Esophagus squamous epithelium (tissue), 5 donors: ENCODE measurements around the gene PRKG1. TPM values are rescaled to one million over a fixed set of nuclear protein-coding genes. Genes with fewer than 3 reads are reported as not detected.

Source experiments
- DNase-seq: peaks from one replicate; lab custom pipeline; 2025; lab: John Stamatoyannopoulos, UW
- H3K27ac ChIP-seq, 4 donors: fragments of 200-600 bp; sonication (generic); one replicate each; pipeline ENCODE4 v1.5.1; 2016 to 2019; ENCODE audit warnings: mild to moderate bottlenecking in 1 of 4
- H3K27me3 ChIP-seq, 4 donors: fragments of 200-600 bp; sonication (generic); 1 replicate in 3 of 4; 2 replicates in 1 of 4; pipeline versions ENCODE4 v1.5.1 to v1.6.0; 2017 to 2021; ENCODE audit warnings: antibody characterized with exemption in 1 of 4
- H3K36me3 ChIP-seq, 3 donors: fragments of 200-600 bp; sonication (generic); one replicate each; pipeline ENCODE4 v1.5.1; 2016 to 2019
- H3K4me1 ChIP-seq, 3 donors: fragments of 200-600 bp; sonication (generic); one replicate each; pipeline ENCODE4 v1.5.1; 2017 to 2019
- H3K4me3 ChIP-seq, 4 donors: fragments of 200-600 bp; sonication (generic); 1 replicate in 3 of 4; 2 replicates in 1 of 4; pipeline ENCODE4 v1.5.1; 2016 to 2019; ENCODE audit warnings: mild to moderate bottlenecking in 2 of 4, moderate library complexity in 1 of 4
- H3K9me3 ChIP-seq, 3 donors: fragments of 200-600 bp; sonication (generic); one replicate each; pipeline ENCODE4 v1.5.1; 2016 to 2019
- POLR2A ChIP-seq, 4 donors: fragments of 450-650 bp; IDR thresholded peaks; one replicate each; pipeline ENCODE4 v1.6.1; 2017; ENCODE audit warnings: antibody characterized with exemption in 4 of 4, mild to moderate bottlenecking in 4 of 4, moderate library complexity in 3 of 4
- WGBS, 2 donors: methylation state at CpG; one replicate each; pipeline ENCODE4 v1.1.5; 2018; 5-methylcytosine and 5-hydroxymethylcytosine counted together
- intact Hi-C: fragments of 100-400 bp; cut with DNase I; formaldehyde crosslinking; loops from one replicate; pipeline ENCODE4 v1.15.0; 2022
- total RNA-seq, 4 donors: library from RNA; depleted of rRNA; stranded (reverse); fragments of >200 nt; gene quantifications; one replicate each; pipeline ENCODE4 v1.1.0, GENCODE V29; 2016
- TF ChIP-seq, protein P1 (sequence below), 6 experiments: fragments of 450-650 bp in 4 of 6; fragments of 200-600 bp in 2 of 6; sonication (generic) in 2 of 6; IDR thresholded peaks; one replicate each; pipeline ENCODE4 v1.5.1; 2016 to 2019; ENCODE audit warnings: antibody characterized with exemption in 6 of 6, mild to moderate bottlenecking in 4 of 6, moderate library complexity in 4 of 6
- donor health status: DM: yes; HTN: yes; CAD: no.

PRKG1 gene
- total RNA-seq, 4 donors from 2014 or later: 2.0 to 10.9 (median 3.8) TPM

DNA sequence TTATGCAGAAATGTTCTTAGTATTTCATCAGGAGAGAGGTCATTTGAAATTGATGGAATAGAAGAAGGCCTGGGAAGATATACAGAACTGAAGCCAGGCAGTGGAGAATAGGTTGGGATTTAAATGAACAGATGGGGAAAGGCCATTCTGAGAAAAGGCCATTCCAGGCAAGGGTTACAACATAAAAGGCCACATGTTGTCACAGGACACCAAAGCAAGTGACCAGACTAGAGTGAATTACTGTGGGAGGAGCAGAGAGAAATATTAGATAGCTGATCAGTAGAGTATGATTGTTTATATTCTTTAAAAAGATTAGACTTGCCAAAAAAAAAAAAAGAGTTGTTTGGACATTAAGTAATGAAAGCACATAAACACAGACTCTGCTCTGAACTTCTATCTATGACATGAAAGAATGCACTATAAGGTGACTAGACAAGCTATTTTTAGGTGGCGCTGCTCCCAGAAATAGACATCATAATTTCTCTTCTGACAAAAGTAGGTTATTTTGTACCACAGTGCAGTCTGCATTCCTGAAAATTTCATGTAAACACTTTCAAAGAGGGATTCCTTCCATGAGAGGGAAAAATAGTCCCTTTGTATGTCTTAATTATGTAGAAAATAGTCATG lies 1184.6 kb downstream of the PRKG1 start:
- H3K27ac ChIP-seq: no peak overlapping the region
- no peak for TF ChIP-seq POLR2A (IDR thresholded peaks at IDR 0.05)
- TF ChIP-seq, protein P1, sequence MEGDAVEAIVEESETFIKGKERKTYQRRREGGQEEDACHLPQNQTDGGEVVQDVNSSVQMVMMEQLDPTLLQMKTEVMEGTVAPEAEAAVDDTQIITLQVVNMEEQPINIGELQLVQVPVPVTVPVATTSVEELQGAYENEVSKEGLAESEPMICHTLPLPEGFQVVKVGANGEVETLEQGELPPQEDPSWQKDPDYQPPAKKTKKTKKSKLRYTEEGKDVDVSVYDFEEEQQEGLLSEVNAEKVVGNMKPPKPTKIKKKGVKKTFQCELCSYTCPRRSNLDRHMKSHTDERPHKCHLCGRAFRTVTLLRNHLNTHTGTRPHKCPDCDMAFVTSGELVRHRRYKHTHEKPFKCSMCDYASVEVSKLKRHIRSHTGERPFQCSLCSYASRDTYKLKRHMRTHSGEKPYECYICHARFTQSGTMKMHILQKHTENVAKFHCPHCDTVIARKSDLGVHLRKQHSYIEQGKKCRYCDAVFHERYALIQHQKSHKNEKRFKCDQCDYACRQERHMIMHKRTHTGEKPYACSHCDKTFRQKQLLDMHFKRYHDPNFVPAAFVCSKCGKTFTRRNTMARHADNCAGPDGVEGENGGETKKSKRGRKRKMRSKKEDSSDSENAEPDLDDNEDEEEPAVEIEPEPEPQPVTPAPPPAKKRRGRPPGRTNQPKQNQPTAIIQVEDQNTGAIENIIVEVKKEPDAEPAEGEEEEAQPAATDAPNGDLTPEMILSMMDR (IDR thresholded peaks at IDR 0.05): no peak
- intact Hi-C loops: no loop called here
- WGBS, 2 donors: 92 to 95% methylated on average over 1 of the region's 1 CpG
- no peaks in the 10 kb centered on the region for H3K27me3 ChIP-seq
- H3K36me3 ChIP-seq: no peaks in the 10 kb centered on the region
- H3K9me3 ChIP-seq: no peaks in the 10 kb centered on the region
- peaks cover 0 to 7% (median 0%) of the 10 kb centered on the region in 3 donors for H3K4me1 ChIP-seq
- no peak overlapping the region for H3K4me3 ChIP-seq
- DNase-seq: no peak

DNA sequence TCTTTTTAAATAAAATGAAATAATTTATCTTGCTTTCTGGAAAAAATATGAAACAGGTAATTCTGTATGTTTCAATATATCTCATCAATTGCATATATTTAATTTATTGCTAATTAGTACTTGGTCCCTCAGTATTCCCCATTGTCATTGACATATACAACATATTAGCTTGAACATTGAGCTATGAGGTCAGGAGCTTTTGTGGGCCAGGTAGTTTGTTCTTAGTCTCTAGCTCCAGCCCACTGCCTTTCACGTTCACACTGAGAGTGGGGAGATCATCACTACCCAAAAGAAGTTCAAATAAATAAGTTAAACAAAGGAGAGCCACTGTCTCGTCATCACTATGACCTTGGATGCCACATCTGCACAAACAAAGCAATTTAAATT lies 1185.1 kb downstream of the PRKG1 start:
- intact Hi-C loops: no loop called here
- Histone ChIP-seq H3K27ac (no peak overlapping the region), H3K4me1 (peaks cover 0 to 7% (median 0%) of the 10 kb centered on the region in 3 donors), H3K9me3 (no peaks in the 10 kb centered on the region), H3K4me3 (no peak overlapping the region), H3K27me3 (no peaks in the 10 kb centered on the region), H3K36me3 (no peaks in the 10 kb centered on the region)
- TF ChIP-seq, protein P1 (IDR thresholded peaks at IDR 0.05): no peak
- TF ChIP-seq POLR2A (IDR thresholded peaks at IDR 0.05): no peak
- 60 to 72% methylated on average over 2 of the region's 2 CpGs for WGBS, 2 donors
- DNase-seq: no peak

DNA sequence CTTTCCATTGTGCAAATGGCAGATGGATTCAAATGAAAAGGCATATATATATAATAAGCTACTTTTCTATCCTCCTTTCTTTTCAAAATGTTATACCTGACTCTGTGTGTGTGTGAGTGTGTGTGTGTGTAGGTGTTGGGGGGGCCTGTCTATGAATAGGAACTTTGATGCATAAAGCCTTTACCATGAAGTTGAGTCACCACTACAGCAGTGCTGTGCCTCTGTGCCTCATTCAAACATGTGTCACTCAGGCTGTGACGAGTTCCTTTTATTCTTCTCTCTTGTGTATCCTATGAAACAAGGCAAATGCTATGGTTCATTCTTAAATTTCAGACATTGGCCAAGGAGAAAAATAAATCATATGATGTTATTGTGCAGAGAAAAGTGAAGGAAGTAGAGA lies 1187.1 kb downstream of the PRKG1 start:
- no peak for DNase-seq
- Histone ChIP-seq H3K4me3 (no peak overlapping the region), H3K27ac (no peak overlapping the region), H3K9me3 (no peaks in the 10 kb centered on the region), H3K4me1 (peaks cover 0 to 7% (median 0%) of the 10 kb centered on the region in 3 donors), H3K36me3 (no peaks in the 10 kb centered on the region), H3K27me3 (no peaks in the 10 kb centered on the region)
- WGBS, 2 donors: 32 to 56% methylated on average over 1 of the region's 1 CpG
- TF ChIP-seq POLR2A (IDR thresholded peaks at IDR 0.05): no peak
- TF ChIP-seq, protein P1 (IDR thresholded peaks at IDR 0.05): no peak
- intact Hi-C loops: no loop called here

DNA sequence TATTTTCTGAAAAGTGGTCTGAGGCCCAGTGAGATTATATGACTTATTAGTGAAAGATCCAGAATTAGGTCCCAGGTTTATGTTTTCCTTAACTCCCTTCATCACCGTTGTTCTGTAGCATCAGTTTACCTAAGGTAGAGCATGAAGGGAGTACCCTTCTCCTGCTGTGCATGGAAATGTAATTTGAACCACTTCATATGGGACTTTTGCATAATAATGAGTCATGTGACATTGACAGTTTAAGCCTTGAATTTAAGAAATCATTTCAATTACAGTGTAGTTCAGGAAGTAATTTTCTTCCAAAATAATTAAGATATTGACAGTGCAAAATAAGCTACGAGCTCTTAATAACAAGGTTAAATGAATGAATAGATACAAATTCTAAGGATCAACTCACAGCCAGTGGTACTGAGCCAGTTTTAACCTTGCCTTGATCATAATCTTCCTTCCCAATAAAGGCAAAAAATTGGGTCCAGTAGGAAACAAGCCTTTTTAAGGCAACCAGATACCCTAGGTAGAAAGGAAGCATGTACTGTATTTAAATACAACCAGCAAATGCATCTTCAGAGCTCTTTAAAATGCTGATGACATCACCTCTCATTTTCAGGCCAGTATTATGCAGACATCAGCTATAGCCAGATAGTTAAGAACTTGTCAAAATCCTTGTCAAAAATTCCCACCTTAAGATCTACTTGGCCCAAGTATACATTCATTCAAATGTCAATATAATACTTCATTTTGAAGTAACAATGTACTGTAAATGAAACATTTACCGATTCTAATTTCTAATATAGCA lies 1191.0 kb downstream of the PRKG1 start:
- Histone ChIP-seq H3K9me3 (no peaks in the 10 kb centered on the region), H3K4me1 (no peaks in the 10 kb centered on the region), H3K4me3 (no peak overlapping the region), H3K36me3 (no peaks in the 10 kb centered on the region), H3K27me3 (no peaks in the 10 kb centered on the region), H3K27ac (no peak overlapping the region)
- TF ChIP-seq POLR2A (IDR thresholded peaks at IDR 0.05): no peak
- TF ChIP-seq, protein P1 (IDR thresholded peaks at IDR 0.05): no peak
- 73% methylated on average over 3 of the region's 3 CpGs for WGBS, 2 donors
- intact Hi-C loops: no loop called here
- DNase-seq: no peak

DNA sequence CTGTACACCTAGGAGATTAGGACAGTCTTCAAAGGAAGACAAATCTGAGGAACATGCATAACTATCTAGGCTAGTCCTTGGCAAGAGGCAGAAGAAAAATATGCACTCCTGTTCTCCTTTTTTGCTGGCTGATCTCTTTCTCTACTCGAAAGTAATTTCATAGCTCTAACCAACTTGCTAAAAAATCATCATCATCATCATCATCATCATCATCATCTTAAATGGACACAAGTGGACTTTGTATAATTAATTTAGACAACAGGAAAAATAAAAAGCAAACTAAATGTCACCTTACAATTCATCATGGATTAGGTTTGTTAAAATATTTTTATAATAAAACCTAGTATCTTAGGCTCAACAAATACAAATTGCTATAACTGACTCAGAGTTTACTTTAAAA lies 1192.6 kb downstream of the PRKG1 start:
- no peaks in the 10 kb centered on the region for H3K27me3 ChIP-seq
- H3K4me3 ChIP-seq: no peak overlapping the region
- DNase-seq: no peak
- H3K27ac ChIP-seq: no peak overlapping the region
- TF ChIP-seq, protein P1 (IDR thresholded peaks at IDR 0.05): no peak
- no peak for TF ChIP-seq POLR2A (IDR thresholded peaks at IDR 0.05)
- H3K9me3 ChIP-seq: no peaks in the 10 kb centered on the region
- intact Hi-C loops: no loop called here
- 70 to 80% methylated on average over 1 of the region's 1 CpG for WGBS, 2 donors
- H3K4me1 ChIP-seq: no peaks in the 10 kb centered on the region
- H3K36me3 ChIP-seq: no peaks in the 10 kb centered on the region
